Stimulated activated CD4-positive, alpha-beta T cell treated with anti-CD3 and anti-CD28 coated beads, Interleukin-4, amount 100 ng/mL, for 24 hours (primary cell): ENCODE measurements around the gene ATXN1.
A peak's percentile ranks its signal among the peaks of the same experiment; 100 is the strongest.
"Not testable (repeated sequence)": the region's sequence is repeated elsewhere in the genome, so short reads cannot be mapped to it uniquely, and the experiment has no call there.

Experiments used
- DNase-seq: peaks from one replicate; pipeline ENCODE4 v3.0.0-alpha.2; 2020

Gene ATXN1

DNA sequence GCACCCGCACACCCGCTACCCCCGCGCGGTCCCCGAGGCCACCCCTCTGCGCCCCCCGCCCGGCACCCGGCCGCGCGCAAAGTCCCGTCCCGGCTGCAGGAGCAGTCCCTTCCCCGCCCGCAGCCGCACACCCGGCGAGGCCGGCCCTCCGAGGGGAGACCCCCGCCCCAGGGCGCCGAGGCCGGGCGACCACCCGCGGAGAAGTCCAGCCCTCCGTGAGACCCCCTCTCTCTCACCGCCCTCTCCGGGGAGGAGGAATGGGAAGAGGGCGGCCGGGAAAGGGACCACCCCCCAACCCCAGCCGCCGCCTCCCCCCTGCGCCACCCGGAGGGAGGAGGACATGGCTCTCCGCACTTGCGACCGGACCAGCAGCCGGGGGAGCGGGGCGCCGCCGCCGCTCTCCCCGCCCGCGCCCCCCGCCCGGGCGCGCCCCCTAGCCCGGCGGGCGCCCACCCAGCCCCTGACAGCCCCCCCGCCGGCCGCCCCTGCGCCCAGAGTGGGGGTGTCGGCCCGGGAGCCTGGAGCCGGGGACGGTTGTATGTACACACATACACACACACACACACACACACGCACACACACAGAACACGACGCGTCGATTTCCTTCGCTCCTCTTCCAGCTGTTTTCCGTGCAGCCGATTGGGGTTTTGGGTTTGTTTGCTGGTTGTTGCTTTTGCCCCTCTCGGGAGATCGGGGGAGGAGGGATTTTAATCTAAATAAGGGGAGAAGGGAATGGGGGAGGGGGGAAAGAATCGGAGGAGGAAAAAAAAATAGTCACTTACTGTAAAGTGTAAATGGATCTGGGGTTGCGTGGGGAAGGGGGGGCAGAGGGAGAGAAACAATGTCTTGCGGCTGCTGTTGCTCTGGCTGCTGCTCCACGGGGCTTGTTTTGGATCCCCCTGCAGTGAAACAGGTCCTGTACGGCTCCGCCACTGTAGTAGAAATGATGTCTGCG lies at the start of gene ATXN1:
Gene ATXN1 (minus strand): TSS at position 945 of the 955 bp plus-strand sequence.
- peak; percentile 47 for DNase-seq

DNA sequence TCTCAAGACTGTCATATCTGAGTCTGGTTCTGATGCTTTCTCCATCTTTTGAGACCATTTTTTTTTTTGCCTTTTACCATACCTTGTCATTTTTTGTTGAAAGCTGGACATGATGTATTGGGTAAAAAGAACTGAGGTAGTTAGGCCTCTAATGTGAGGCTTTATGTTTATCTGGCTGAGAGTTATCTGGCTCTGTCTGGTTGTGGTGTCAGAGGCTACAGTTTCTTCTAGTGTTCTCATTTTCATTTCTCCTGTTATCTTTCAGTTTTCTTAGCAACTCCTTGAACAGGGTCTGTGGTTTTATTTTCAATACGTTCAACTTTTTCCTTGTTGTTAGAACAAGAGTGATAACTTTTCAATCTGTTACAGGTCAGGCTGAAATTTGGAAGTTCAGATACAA lies 49.2 kb upstream of the ATXN1 start:
- no peak for DNase-seq

GRCh38 chr6:16809753-16810358 lies 48.6 kb upstream of the ATXN1 start:
- no peak for DNase-seq

GRCh38 chr6:16807956-16808355 lies 46.7 kb upstream of the ATXN1 start:
- DNase-seq = no peak

- DNase-seq = no peak
Measured at GRCh38 chr6:16806363-16806762, 45.1 kb upstream of the ATXN1 start.

DNA sequence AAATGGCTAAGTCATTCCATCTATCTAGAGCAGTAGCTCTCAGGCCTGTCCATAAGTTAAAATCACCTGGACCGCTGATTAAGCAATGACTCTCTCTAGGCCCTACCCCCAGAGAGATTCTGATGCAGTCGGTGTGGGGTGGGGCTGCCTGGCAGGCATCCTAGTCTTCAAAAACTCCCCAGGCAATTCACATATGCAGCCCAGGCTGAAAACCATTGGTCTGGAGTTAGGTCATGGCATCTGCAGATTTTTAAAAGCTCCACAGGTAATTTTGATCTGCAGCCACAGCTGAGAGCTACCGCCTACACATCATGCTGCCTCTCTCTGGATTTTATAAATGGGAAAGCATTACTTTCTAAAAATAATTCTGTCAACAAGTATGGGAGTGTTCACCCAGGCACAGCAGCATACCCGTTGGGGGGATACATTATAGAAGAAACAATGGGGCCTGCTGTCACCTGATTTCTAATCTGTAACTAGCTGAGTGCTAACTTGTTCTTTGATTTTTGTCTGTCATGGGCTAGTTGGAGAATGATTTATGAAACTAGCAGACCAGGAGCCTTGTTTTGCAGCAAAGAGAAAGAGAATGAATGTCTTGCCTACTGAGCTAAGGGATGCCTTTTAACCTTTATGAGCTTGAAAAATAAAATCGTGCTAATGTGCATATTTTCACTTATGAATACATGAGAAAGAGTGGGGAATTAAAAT lies 44.1 kb upstream of the ATXN1 start:
- DNase-seq = no peak

GRCh38 chr6:16804546-16805242 lies 43.4 kb upstream of the ATXN1 start:
- DNase-seq = no peak

DNA sequence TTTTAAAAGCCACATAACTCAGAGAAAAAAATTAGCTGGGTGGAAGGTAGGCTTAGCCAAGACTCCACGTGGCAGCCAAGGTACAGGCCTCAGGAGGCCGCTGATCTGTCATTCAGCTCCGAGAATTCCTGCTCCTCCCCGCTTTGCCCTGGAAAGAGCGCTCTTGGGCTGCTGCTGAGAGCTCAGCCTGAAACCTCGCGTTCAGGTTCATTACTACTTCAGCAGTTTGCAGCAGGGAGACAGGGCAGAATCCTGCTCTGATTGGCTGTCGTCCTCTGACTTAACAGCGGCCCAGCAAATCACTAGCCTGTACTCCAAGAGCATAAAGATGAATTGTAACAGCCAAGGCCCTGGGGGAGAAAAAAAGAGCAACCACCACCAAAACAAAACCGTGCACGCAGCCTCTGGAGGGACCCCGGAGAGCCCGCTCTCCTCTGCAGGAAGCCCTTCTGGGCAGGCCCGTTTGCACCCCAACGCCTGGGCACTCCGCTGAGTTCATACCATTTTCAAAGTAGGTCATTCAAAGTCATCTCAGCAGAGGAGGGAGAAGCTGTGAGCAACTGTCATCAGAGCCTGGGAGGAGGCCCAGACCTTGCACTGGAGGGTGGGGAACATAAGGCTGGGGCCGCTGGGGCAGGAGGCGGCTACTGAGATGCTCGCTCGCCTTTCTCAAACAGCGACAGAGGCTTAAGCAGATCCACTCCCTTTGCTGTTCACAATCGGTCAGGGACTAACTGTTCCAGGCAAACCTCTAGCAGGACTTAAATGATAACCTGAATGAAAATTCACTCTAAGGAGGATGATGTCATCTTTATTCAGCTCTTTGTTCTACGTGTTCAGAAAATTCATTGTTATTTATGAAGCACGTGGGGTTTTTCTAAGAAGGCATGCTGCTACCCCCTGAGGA lies 42.3 kb upstream of the ATXN1 start:
- DNase-seq = no peak

DNA sequence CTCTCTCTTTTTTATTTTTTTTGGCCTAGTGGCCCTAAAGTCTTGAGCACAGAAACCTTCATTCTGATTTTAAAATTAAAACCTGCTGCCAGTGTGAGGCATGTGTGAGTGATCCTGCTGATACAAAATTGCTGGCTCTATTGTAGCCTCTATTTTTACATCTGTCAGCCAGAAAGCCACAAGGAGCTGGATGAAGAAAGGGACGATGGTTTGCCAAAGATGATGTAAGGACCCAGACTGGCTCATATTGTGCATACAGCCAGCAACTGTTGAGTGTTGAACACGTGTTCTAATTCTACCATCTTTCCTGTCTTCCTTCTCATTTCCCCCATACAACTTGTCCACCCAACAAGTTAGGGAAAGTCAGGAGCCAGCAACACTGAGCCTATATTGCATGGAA lies 40.8 kb upstream of the ATXN1 start:
- DNase-seq = no peak

GRCh38 chr6:16800942-16801341 lies 39.7 kb upstream of the ATXN1 start:
- DNase-seq = no peak

- no peak for DNase-seq
Measured at GRCh38 chr6:16800341-16800740, 39.1 kb upstream of the ATXN1 start.

- DNase-seq = no peak
Measured at GRCh38 chr6:16799279-16800193, 38.3 kb upstream of the ATXN1 start.

DNA sequence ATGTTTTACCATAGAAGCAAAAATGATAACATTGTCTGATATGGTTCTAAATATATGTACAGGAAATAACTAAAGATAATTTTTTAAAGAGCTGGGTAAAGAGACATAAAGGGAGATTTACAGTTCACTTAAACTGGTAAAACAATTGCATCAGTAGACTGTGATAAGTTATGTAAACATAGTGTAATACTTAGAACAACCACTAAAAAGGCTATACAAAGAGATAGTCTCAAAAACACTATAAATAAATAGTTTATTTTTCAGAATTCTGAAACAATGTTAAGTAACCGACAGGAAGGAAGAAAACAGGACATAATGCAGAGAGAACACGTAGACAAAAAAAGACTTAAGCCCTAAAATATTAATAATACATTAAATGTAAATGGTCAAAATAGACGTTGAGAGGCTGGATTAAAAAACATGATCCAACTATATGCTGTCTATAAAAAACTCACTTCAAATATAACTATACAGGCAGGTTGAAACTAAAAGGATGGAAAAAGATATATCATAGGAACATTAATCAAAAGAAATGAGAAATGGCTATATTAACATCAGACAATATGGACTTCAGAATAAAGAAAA lies 32.7 kb upstream of the ATXN1 start:
- DNase-seq = no peak

DNA sequence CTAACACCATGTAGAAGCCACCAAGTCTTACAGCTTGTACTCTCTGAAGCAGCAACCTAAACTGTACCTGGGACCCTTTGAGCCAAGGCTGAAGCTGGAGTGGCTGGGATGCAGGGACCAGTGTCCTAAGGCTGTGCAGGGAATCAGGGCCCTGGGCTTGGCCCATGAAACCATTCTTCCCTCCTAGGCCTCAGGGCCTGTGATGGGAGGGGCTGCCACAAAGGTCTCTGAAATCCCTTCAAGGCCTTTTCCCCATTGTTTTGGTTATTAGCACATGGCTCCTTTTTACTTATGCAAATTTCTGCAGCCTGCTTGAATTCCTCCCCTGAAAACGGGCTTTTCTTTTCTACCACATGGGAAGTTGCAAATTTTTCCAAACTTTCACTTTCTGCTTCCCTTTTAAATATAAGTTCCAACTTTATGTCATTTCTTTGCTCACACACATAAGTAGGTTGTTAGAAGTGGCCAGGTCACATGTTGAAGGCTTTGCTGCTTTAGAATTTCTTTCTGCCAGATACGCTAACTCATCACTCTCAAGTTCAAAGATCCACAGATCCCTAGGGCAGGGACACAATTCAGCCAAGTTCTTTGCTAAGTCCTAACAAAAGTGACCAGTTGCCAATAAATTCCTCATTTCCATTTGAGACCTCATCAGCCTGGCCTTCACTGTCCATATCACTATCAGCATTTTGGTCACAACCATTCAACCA lies 28.2 kb upstream of the ATXN1 start:
- DNase-seq = no peak

- DNase-seq = no peak
Measured at GRCh38 chr6:16787128-16787682, 25.9 kb upstream of the ATXN1 start.

DNA sequence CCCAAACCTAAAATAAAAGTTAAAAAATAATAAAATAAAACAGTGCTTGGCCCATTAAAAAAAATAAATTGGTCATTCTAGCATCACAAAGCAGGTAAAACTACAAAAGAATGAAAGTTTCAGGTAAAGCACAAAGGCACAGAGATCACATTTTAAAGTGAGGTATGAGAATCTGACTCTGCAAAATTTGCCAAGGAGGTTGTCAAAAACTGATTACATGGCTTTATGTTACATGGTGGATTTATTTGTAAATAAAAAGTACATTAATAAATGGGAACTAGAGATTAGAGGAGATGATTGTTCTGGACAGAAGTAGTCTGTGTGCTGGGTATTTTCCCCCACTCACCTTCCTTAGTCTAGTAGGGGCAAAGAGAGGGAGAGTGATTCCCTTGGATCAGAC lies 24.2 kb upstream of the ATXN1 start:
- no peak for DNase-seq

- DNase-seq = not testable (repeated sequence)
Measured at GRCh38 chr6:16784957-16785356, 23.7 kb upstream of the ATXN1 start.

GRCh38 chr6:16783952-16784565 lies 22.8 kb upstream of the ATXN1 start:
- no peak for DNase-seq

DNA sequence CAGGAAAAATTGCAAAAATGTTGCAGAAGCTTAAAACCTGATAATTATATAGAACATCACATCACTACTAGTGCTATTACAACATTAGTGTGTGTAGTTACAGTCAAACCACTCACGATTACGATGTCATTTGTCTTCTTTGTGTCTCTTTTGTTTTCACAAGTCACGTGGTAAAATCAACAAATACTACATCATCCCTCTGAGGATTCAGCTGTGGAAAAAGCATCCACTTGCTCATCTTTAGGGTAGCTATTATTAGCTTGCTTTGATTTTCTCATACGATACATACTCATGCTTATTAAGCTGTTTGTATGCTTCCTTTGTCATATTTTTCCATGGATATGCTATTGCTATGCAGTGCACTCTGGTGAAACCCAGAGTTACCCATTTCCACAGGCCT lies 22.2 kb upstream of the ATXN1 start:
- no peak for DNase-seq
